CD4-positive, alpha-beta T cell treated with Interleukin-1 beta for 1 hour (primary cell): Measurements from ENCODE around the gene ZNRD2.

Source experiments
- DNase-seq, 2 donors: peaks; one replicate each; pipeline ENCODE4 v3.0.0-alpha.2; 2020 to 2022

The ZNRD2 gene

GRCh38 chr11:65574109-65574810 lies 4.0 kb downstream of the ZNRD2 start:
- DNase-seq: peak; percentile 94 to 95

GRCh38 chr11:65574811-65575567 lies 4.7 kb downstream of the ZNRD2 start:
- DNase-seq: peak in 1 of 2 donors; percentile 49

GRCh38 chr11:65575568-65576231 lies 5.4 kb downstream of the ZNRD2 start, which contains the start of gene EHBP1L1:
EHBP1L1 (plus strand) TSS chr11:65576053; CDS start chr11:65576303, 250 bp downstream.
- peak; percentile 86 for DNase-seq

- DNase-seq: no peak
Observed at GRCh38 chr11:65576232-65576866, 6.1 kb downstream of the ZNRD2 start.

- DNase-seq: peak in 1 of 2 donors; percentile 83
Observed at GRCh38 chr11:65576867-65577755, 6.8 kb downstream of the ZNRD2 start.

- no peak for DNase-seq
Observed at GRCh38 chr11:65577756-65578109, 7.5 kb downstream of the ZNRD2 start.

GRCh38 chr11:65578134-65578533 lies 7.9 kb downstream of the ZNRD2 start:
- no peak for DNase-seq

- no peak for DNase-seq
Observed at GRCh38 chr11:65578667-65579066, 8.4 kb downstream of the ZNRD2 start.

- DNase-seq: no peak
Observed at GRCh38 chr11:65579291-65579690, 9.0 kb downstream of the ZNRD2 start.

GRCh38 chr11:65580031-65580692 lies 9.9 kb downstream of the ZNRD2 start:
- no peak for DNase-seq

- DNase-seq: no peak
Observed at GRCh38 chr11:65580756-65581155, 10.5 kb downstream of the ZNRD2 start.

- no peak for DNase-seq
Observed at GRCh38 chr11:65581928-65582327, 11.7 kb downstream of the ZNRD2 start.

- DNase-seq: no peak
Observed at GRCh38 chr11:65583589-65583988, 13.3 kb downstream of the ZNRD2 start.

- DNase-seq: no peak
Observed at GRCh38 chr11:65584106-65584505, 13.8 kb downstream of the ZNRD2 start.

GRCh38 chr11:65584723-65585171 lies 14.5 kb downstream of the ZNRD2 start:
- DNase-seq: no peak

- DNase-seq: no peak
Observed at GRCh38 chr11:65585396-65586246, 15.3 kb downstream of the ZNRD2 start.

GRCh38 chr11:65586247-65586630 lies 16.0 kb downstream of the ZNRD2 start:
- DNase-seq: no peak

GRCh38 chr11:65586676-65587075 lies 16.4 kb downstream of the ZNRD2 start:
- DNase-seq: no peak

GRCh38 chr11:65588199-65589054 lies 18.1 kb downstream of the ZNRD2 start:
- peak; percentile 82 to 84 for DNase-seq
